HL-60 (cell line): ENCODE results near the gene PROSER2.

Experiments used
- DNase-seq, 2 experiments: peaks; one replicate each; pipeline ENCODE4 v3.0.0-alpha.2; 2010 to 2020; ENCODE audit warnings: low read depth in 1 of 2, low spot score in 1 of 2
- H3K27ac ChIP-seq: fragments of 250-450 bp; sonication (Bioruptor Pico); replicated peaks from 2 replicates; pipeline ENCODE4 v1.5.1; 2020; ENCODE audit warnings: mild to moderate bottlenecking, moderate library complexity
- H3K27me3 ChIP-seq: fragments of 250-450 bp; sonication (Bioruptor Pico); 2 replicates; pipeline ENCODE4 v1.5.1; 2021; ENCODE audit warnings: mild to moderate bottlenecking, moderate library complexity; ENCODE audit not compliant: insufficient read depth, poor library complexity, severe bottlenecking
- H3K4me3 ChIP-seq: replicated peaks from 2 replicates; pipeline ENCODE4 v1.5.1; 2011; ENCODE audit warnings: mild to moderate bottlenecking, control low read depth, low read length; ENCODE audit not compliant: insufficient read depth
- GABPA ChIP-seq: IDR thresholded peaks from 2 replicates; pipeline ENCODE4 v1.6.1; 2012; ENCODE audit warnings: low read depth
- POLR2AphosphoS5 ChIP-seq: IDR thresholded peaks from 2 replicates; pipeline ENCODE4 v1.6.1; 2012; ENCODE audit warnings: low read depth
- REST ChIP-seq: IDR thresholded peaks from 2 replicates; pipeline ENCODE4 v1.6.1; 2012; ENCODE audit warnings: low read depth; ENCODE audit not compliant: insufficient replicate concordance
- SPI1 ChIP-seq: IDR thresholded peaks from 2 replicates; pipeline ENCODE4 v1.6.1; 2012; ENCODE audit warnings: low read depth, mild to moderate bottlenecking, borderline replicate concordance
- TF ChIP-seq, protein P1 (sequence below): IDR thresholded peaks from one replicate; pipeline ENCODE4 v1.5.1; 2011; ENCODE audit warnings: low read length, control low read depth, inconsistent platforms; ENCODE audit not compliant: insufficient read depth

The PROSER2 gene

GRCh38 chr10:11871466-11871865 is 48.3 kb downstream of the PROSER2 start:
- Histone ChIP-seq H3K4me3 (no peak overlapping the region), H3K27ac (no peak overlapping the region), H3K27me3 (no peaks in the 10 kb centered on the region)

DNA sequence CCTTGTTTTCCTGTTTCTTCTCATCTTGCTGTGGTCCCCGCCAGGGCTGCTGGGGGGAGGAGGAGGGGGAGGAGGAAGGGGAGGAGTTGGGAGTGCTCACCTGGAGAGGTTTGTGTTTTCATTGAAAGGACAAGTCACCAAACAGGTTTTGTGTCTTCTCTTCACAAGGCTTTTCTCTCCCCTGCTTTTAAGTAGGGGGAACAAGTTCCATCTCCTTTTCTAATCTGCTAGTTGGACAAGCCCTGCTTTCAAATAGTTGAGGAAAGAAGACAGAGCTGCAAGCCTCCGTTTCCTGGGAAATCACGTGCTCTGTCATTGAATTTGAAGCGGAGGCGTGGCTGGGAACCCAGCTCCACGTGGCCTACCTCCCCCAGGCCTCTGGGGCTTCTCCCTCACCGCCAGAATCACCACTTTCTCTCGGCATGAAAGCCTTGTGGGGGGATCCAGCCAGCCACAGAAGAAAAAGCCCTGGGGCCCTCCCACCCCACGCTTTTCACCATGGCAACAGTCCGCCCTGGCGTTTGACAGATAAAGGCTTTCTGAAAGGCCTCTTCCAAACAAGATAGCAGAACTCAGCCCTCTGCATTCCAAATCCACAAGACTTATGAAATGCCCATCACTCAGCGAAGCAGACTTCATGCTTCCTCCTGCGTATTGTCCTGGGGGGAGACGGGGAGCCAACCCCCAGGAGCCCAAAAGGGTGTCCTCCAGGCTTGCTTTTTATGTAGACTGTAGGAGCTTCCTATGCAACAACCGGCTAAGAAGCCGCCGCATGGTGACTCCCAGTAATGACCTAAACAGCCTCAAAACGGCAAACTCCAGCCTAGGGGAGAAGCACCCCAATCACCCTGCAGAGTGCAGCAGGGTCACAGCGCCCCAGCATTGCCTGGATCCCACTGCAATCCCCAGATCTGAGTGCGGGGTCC is 51.7 kb downstream of the PROSER2 start:
- no peaks in the 10 kb centered on the region for H3K27me3 ChIP-seq
- no peak overlapping the region for H3K4me3 ChIP-seq
- no peak for TF ChIP-seq REST
- TF ChIP-seq, protein P1, sequence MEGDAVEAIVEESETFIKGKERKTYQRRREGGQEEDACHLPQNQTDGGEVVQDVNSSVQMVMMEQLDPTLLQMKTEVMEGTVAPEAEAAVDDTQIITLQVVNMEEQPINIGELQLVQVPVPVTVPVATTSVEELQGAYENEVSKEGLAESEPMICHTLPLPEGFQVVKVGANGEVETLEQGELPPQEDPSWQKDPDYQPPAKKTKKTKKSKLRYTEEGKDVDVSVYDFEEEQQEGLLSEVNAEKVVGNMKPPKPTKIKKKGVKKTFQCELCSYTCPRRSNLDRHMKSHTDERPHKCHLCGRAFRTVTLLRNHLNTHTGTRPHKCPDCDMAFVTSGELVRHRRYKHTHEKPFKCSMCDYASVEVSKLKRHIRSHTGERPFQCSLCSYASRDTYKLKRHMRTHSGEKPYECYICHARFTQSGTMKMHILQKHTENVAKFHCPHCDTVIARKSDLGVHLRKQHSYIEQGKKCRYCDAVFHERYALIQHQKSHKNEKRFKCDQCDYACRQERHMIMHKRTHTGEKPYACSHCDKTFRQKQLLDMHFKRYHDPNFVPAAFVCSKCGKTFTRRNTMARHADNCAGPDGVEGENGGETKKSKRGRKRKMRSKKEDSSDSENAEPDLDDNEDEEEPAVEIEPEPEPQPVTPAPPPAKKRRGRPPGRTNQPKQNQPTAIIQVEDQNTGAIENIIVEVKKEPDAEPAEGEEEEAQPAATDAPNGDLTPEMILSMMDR = no peak
- DNase-seq = no peak
- no peak overlapping the region for H3K27ac ChIP-seq

More at GRCh38 chr10:11871466-11871865, 48.3 kb downstream of the PROSER2 start:
- TF ChIP-seq SPI1 (no peak), REST (no peak), GABPA (no peak), POLR2AphosphoS5 (no peak)
- TF ChIP-seq, protein P1 = no peak
- DNase-seq = no peak

- Histone ChIP-seq H3K27ac (no peak overlapping the region), H3K27me3 (no peaks in the 10 kb centered on the region), H3K4me3 (no peak overlapping the region)
- TF ChIP-seq, protein P1 = no peak
- TF ChIP-seq GABPA = no peak
- TF ChIP-seq POLR2AphosphoS5 = no peak
- no peak for TF ChIP-seq SPI1
- no peak for TF ChIP-seq REST
- DNase-seq = no peak
These were observed 52.5 kb downstream of the PROSER2 start for GRCh38 chr10:11875494-11876281.
